OCI-LY7 (cell line): Measurements from ENCODE around the gene SLC5A10. TPM values are rescaled to one million over a fixed set of nuclear protein-coding genes. Genes with fewer than 3 reads are reported as not detected.

ENCODE experiments used
- BruUV-seq: library from RNA; stranded (reverse); fragments of 400-500 nt; replicated peaks from 2 replicates; lab custom pipeline; 2021; lab: Mats Ljungman, UMichigan
- CTCF ChIA-PET: fragments of 300-600 bp; sonication (Branson Sonifier 250); formaldehyde crosslinking; loops from one replicate; lab custom pipeline; 2022; ENCODE audit warnings: antibody characterized with exemption; ENCODE audit not compliant: unreplicated experiment; lab: Charles Lee
- POLR2A ChIA-PET: fragments of 300-600 bp; sonication (Branson Sonifier 250); formaldehyde crosslinking; loops from one replicate; lab custom pipeline; 2022; ENCODE audit warnings: antibody characterized with exemption; lab: Charles Lee
- DNase-seq: peaks from one replicate; pipeline ENCODE4 v3.0.0-alpha.2; 2015; ENCODE audit warnings: low spot score
- H2AFZ ChIP-seq: fragments of 200-600 bp; sonication (generic), shearing (Covaris generic); 2 replicates; pipeline ENCODE4 v1.6.1; 2014; ENCODE audit warnings: mild to moderate bottlenecking, antibody characterized with exemption, low read length, moderate library complexity
- H3K27ac ChIP-seq: fragments of 200-600 bp; sonication (generic); 2 replicates; pipeline ENCODE4 v1.5.1; 2014; ENCODE audit warnings: mixed run types, low read depth, mild to moderate bottlenecking, moderate library complexity, low read length, inconsistent platforms; ENCODE audit not compliant: poor library complexity, severe bottlenecking
- H3K36me3 ChIP-seq: fragments of 200-600 bp; sonication (generic); 2 replicates; pipeline ENCODE4 v1.6.1; 2014; ENCODE audit warnings: mild to moderate bottlenecking, antibody characterized with exemption, low read length, moderate library complexity, mixed read lengths; ENCODE audit not compliant: insufficient read depth
- H3K4me1 ChIP-seq: fragments of 200-600 bp; sonication (generic); 2 replicates; pipeline ENCODE4 v1.5.1; 2014; ENCODE audit warnings: mild to moderate bottlenecking, low read length; ENCODE audit not compliant: insufficient read depth, poor library complexity, severe bottlenecking
- H3K4me2 ChIP-seq: fragments of 200-600 bp; sonication (generic); 2 replicates; pipeline ENCODE4 v1.6.1; 2014; ENCODE audit warnings: mild to moderate bottlenecking, low read length
- H3K4me3 ChIP-seq: fragments of 200-600 bp; sonication (generic); 2 replicates; pipeline ENCODE4 v1.5.1; 2014; ENCODE audit warnings: mild to moderate bottlenecking, low read depth, low read length; ENCODE audit not compliant: poor library complexity, severe bottlenecking
- H3K79me2 ChIP-seq: fragments of 200-600 bp; sonication (generic); 2 replicates; pipeline ENCODE4 v1.6.1; 2016; ENCODE audit warnings: low read depth, mild to moderate bottlenecking, low read length, moderate library complexity, mixed read lengths; ENCODE audit not compliant: insufficient read depth
- H3K9me2 ChIP-seq: fragments of 200-600 bp; sonication (generic); 2 replicates; pipeline ENCODE4 v1.6.1; 2016; ENCODE audit warnings: mild to moderate bottlenecking, low read length, mixed read lengths; ENCODE audit not compliant: insufficient read depth
- H3K9me3 ChIP-seq: fragments of 200-600 bp; sonication (generic); 2 replicates; pipeline ENCODE4 v1.6.1; 2014; ENCODE audit warnings: mild to moderate bottlenecking, mixed run types, low read length, mixed read lengths
- H4K20me1 ChIP-seq: fragments of 200-600 bp; sonication (generic); 2 replicates; pipeline ENCODE4 v1.6.1; 2014; ENCODE audit warnings: mild to moderate bottlenecking, antibody characterized with exemption, low read length, moderate library complexity, mixed read lengths; ENCODE audit not compliant: insufficient read depth
- EZH2phosphoT487 ChIP-seq: fragments of 200-600 bp; sonication (generic); IDR thresholded peaks from 2 replicates; pipeline ENCODE4 v1.6.1; 2018; ENCODE audit warnings: low read depth, borderline replicate concordance, mild to moderate bottlenecking, mixed run types, antibody characterized with exemption, low read length, moderate library complexity, mixed read lengths
- intact Hi-C: fragments of 100-400 bp; cut with micrococcal nuclease; formaldehyde crosslinking; loops from one replicate; pipeline ENCODE4 v1.10.0; 2022; ENCODE audit not compliant: unreplicated experiment
- total RNA-seq, 2 experiments: library from RNA; depleted of rRNA in 1 of 2; stranded (reverse); fragments of >200 nt in 1 of 2; shearing (Covaris generic) in 1 of 2; gene quantifications; 2 replicates each; pipeline ENCODE4 v1.2.3, GENCODE V29; 2014 to 2022
- TF ChIP-seq, protein P1 (sequence below): fragments of 200-600 bp; sonication (generic); conservative IDR thresholded peaks from 2 replicates; pipeline ENCODE4 v1.5.1; 2014; ENCODE audit warnings: mild to moderate bottlenecking, antibody characterized with exemption, low read length, moderate library complexity, mixed read lengths

SLC5A10 gene
- total RNA-seq, 2 experiments from 2014 or later, result not detected

GRCh38 chr17:19003543-19004420 is 51.8 kb downstream of the SLC5A10 start:
- BruUV-seq, result no TSS peak
- ChIA-PET CTCF (interaction anchor here (1.4 kb wide), 1 partner anchor 43 kb away, joined by 3 read pairs; no protein-coding TSS in a partner anchor), POLR2A (interaction anchor here (0.6 kb wide), 1 partner anchor 155 kb away, joined by 7 read pairs; no protein-coding TSS in a partner anchor)
- Histone ChIP-seq H2AFZ (peak overlapping the region; percentile 55; the same call in 1 of the 2 replicates), H3K36me3 (no peaks in the 10 kb centered on the region), H4K20me1 (no peaks in the 10 kb centered on the region), H3K4me2 (peak overlapping the region; percentile 90), H3K4me3 (peak overlapping the region; percentile 71), H3K79me2 (no peaks in the 10 kb centered on the region), H3K27ac (no peak overlapping the region), H3K9me3 (peaks cover 6% of the 10 kb centered on the region; the same call in 1 of the 2 replicates), H3K4me1 (peaks cover 35% of the 10 kb centered on the region), H3K9me2 (no peaks in the 10 kb centered on the region)
- peak; percentile 31 for DNase-seq
- no peak for TF ChIP-seq EZH2phosphoT487
- TF ChIP-seq, protein P1, sequence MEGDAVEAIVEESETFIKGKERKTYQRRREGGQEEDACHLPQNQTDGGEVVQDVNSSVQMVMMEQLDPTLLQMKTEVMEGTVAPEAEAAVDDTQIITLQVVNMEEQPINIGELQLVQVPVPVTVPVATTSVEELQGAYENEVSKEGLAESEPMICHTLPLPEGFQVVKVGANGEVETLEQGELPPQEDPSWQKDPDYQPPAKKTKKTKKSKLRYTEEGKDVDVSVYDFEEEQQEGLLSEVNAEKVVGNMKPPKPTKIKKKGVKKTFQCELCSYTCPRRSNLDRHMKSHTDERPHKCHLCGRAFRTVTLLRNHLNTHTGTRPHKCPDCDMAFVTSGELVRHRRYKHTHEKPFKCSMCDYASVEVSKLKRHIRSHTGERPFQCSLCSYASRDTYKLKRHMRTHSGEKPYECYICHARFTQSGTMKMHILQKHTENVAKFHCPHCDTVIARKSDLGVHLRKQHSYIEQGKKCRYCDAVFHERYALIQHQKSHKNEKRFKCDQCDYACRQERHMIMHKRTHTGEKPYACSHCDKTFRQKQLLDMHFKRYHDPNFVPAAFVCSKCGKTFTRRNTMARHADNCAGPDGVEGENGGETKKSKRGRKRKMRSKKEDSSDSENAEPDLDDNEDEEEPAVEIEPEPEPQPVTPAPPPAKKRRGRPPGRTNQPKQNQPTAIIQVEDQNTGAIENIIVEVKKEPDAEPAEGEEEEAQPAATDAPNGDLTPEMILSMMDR, result no peak
- intact Hi-C loops, result loop anchor here (10.0 kb wide), 1 partner anchor 69 kb away; no protein-coding TSS in a partner anchor

GRCh38 chr17:19004421-19005136 is 52.6 kb downstream of the SLC5A10 start, which contains the start of gene FAM83G:
FAM83G (minus strand) TSS chr17:19004764; CDS start chr17:19004041, 723 bp downstream.
- no TSS peak for BruUV-seq
- H3K27ac ChIP-seq, result no peak within 1 kb of the TSS
- peak; percentile 58 for DNase-seq
- H3K36me3 ChIP-seq, result no peaks in the 10 kb centered on the region
- peak within 1 kb of the TSS; percentile 71 for H3K4me3 ChIP-seq
- peak within 1 kb of the TSS; percentile 90 for H3K4me2 ChIP-seq
- intact Hi-C loops, result loop anchor here (10.0 kb wide), 1 partner anchor 70 kb away; no protein-coding TSS in a partner anchor
- CTCF ChIA-PET, result no interaction called here
- no peaks in the 10 kb centered on the region for H3K9me2 ChIP-seq
- POLR2A ChIA-PET, result interaction anchor here (0.5 kb wide), 1 partner anchor 62 kb away, joined by 5 read pairs; no protein-coding TSS in a partner anchor
- TF ChIP-seq, protein P1, result no peak
- peaks cover 35% of the 10 kb centered on the region for H3K4me1 ChIP-seq
- no peaks in the 10 kb centered on the region for H3K79me2 ChIP-seq
- peak within 1 kb of the TSS; percentile 59; the same call in 1 of the 2 replicates for H2AFZ ChIP-seq
- H4K20me1 ChIP-seq, result no peaks in the 10 kb centered on the region
- peaks cover 6% of the 10 kb centered on the region; the same call in 1 of the 2 replicates for H3K9me3 ChIP-seq
